DMS 273 (cell line): ENCODE measurements around the gene FAM90A1.
"Not testable (repeated sequence)": the region's sequence is repeated elsewhere in the genome, so short reads cannot be mapped to it uniquely, and the experiment has no call there.

ENCODE experiments used
- DNase-seq: peaks from one replicate; lab custom pipeline; 2025; ENCODE audit not compliant: unreplicated experiment; lab: John Stamatoyannopoulos, UW

Gene FAM90A1

DNA sequence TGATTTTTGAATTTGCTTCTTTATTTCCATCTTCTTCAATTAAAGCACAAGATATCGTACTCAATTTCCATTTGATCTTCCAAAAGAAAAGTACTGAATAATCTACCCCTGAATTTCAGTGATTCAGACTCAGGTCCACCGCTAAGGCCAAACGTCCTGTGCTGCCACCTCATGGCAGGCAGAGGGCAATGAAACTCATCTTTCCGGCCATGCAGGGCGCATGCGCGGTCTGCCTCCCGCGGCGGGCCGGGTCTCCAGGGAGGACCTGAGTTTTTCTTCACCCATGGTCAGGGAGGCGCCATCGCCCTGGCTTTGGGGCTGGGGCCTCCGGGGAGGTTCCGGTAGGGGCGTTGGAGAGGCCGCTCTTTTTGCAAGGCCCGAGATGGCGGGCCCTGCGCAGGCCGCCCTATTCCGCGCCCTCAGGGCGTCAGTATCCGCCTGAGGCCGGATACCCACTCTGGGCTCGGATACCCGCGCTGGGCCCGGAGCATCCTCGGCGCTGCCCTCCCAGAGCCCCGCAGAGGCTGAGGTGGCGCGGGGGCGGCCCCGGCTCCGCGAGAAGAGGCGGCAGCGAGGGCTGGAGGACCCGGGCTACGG, 47.3 kb downstream of the FAM90A1 start:
- DNase-seq: peak; percentile 56

DNA sequence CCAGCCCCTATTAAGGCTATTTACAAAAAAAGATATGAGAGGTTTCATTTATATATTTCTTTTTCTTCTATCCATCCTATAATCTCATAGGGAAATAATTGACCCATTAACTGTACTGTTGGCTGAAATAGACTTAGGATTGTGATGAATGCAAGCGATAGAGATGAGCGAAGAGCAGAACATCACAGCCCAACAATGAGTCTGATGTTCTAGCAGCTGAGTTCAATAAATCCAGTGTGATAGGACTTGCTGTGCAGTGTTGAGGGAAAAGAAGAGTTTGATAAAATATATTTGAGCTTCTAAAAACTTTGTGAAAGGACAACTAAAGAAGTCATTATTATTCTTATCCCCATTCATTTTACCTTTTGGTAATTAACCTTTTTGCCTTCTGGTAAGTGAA, 54.5 kb downstream of the FAM90A1 start:
- not testable (repeated sequence) for DNase-seq
